Left renal cortex interstitium (tissue), 4 donors: ENCODE results near the gene TAS2R7. TPM values are rescaled to one million over a fixed set of nuclear protein-coding genes. Genes with fewer than 3 reads are reported as not detected.

Experiments used
- polyA plus RNA-seq, 4 donors: library from polyadenylated mRNA; unstranded; fragments of 120-200 nt; gene quantifications; one replicate each; pipeline ENCODE4 v1.2.1, GENCODE V29; 2013; ENCODE audit not compliant: insufficient read length in 4 of 4

TAS2R7 gene
- polyA plus RNA-seq, 4 donors: not detected

Other genes with a start within 250 kb of the TAS2R7 start
- 10 to 100 TPM; 36.2 to 49.5 (median 40.2) TPM for gene MAGOHB, start 189.0 kb downstream of the TAS2R7 start, polyA plus RNA-seq
- 1 to 10 TPM in 2 of 4 donors, under 1 TPM in 2; 0.67 to 1.2 (median 0.86) TPM for gene STYK1, start 128.6 kb downstream of the TAS2R7 start, polyA plus RNA-seq
- gene YBX3, start 79.3 kb downstream of the TAS2R7 start, polyA plus RNA-seq: 100 to 1,000 TPM; 215 to 278 (median 231) TPM
- not detected for gene TAS2R8, start 4.7 kb upstream of the TAS2R7 start, polyA plus RNA-seq
- under 1 TPM in 1 of 4 donors, not detected in 3; 0.09 TPM for gene TAS2R9, start 7.5 kb upstream of the TAS2R7 start, polyA plus RNA-seq
- 1 to 10 TPM in 3 of 4 donors, under 1 TPM in 1; 0.65 to 3.4 (median 1.7) TPM for gene TAS2R10, start 23.7 kb upstream of the TAS2R7 start, polyA plus RNA-seq
- 10 to 100 TPM in 2 of 4 donors, 1 to 10 TPM in 2; 4.0 to 15.1 (median 8.7) TPM for gene PRR4, start 46.8 kb upstream of the TAS2R7 start, polyA plus RNA-seq
- gene PRH1, start 81.6 kb upstream of the TAS2R7 start, polyA plus RNA-seq: 10 to 100 TPM; 13.8 to 18.5 (median 15.5) TPM
- gene TAS2R13, start 106.9 kb upstream of the TAS2R7 start, polyA plus RNA-seq: under 1 TPM in 2 of 4 donors, not detected in 2; 0.19 to 0.21 TPM
- under 1 TPM; 0.32 to 0.99 (median 0.57) TPM for gene PRH2, start 126.6 kb upstream of the TAS2R7 start, polyA plus RNA-seq
- 1 to 10 TPM; 2.1 to 5.8 (median 3.4) TPM for gene TAS2R14, start 136.6 kb upstream of the TAS2R7 start, polyA plus RNA-seq
- gene TAS2R50, start 184.3 kb upstream of the TAS2R7 start, polyA plus RNA-seq: under 1 TPM in 1 of 4 donors, not detected in 3; 0.14 TPM
- gene TAS2R20, start 195.7 kb upstream of the TAS2R7 start, polyA plus RNA-seq: 1 to 10 TPM in 3 of 4 donors, under 1 TPM in 1; 0.38 to 4.1 (median 1.8) TPM
- 1 to 10 TPM in 2 of 4 donors, under 1 TPM in 2; 0.79 to 2.1 (median 1.3) TPM for gene TAS2R19, start 220.0 kb upstream of the TAS2R7 start, polyA plus RNA-seq
- 1 to 10 TPM in 3 of 4 donors, under 1 TPM in 1; 0.71 to 2.0 (median 1.6) TPM for gene TAS2R31, start 228.8 kb upstream of the TAS2R7 start, polyA plus RNA-seq